Measurements from ENCODE around the gene TAAR5.
"Not testable (repeated sequence)": the region's sequence is repeated elsewhere in the genome, so short reads cannot be mapped to it uniquely, and the experiment has no call there.

TAAR5 gene

DNA sequence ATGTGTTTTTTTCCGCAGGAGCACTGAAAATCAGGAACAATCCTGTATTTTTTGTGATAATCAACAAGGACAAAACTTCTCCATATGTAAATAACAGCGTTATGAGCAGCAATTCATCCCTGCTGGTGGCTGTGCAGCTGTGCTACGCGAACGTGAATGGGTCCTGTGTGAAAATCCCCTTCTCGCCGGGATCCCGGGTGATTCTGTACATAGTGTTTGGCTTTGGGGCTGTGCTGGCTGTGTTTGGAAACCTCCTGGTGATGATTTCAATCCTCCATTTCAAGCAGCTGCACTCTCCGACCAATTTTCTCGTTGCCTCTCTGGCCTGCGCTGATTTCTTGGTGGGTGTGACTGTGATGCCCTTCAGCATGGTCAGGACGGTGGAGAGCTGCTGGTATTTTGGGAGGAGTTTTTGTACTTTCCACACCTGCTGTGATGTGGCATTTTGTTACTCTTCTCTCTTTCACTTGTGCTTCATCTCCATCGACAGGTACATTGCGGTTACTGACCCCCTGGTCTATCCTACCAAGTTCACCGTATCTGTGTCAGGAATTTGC lies 19.2 kb downstream of the TAAR5 start, which contains the start of gene TAAR6:
TAAR6 (plus strand) TSS at position 102 of the 557 bp plus-strand sequence; CDS start at position 102, 0 bp downstream.
- DNase-seq, result no peak

DNA sequence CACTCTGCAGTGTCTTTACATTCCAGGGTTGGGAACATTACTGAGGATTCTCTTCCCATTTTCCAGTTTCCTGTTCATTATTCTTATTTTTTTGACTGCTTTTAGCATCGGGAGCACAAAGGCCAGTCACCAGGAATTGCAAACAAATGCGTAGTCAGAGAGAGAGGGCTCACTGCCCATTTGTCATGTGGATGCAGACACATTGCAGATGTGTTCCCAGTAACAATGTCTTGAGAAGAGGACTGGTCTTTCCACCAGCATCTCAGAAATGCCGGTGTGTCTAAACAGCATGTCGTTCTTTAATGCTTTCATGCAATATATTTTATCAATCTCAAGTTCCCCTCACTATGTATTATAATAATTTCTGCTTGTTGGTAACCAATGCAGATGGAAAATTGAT lies 20.4 kb downstream of the TAAR5 start:
- no peak for DNase-seq

DNA sequence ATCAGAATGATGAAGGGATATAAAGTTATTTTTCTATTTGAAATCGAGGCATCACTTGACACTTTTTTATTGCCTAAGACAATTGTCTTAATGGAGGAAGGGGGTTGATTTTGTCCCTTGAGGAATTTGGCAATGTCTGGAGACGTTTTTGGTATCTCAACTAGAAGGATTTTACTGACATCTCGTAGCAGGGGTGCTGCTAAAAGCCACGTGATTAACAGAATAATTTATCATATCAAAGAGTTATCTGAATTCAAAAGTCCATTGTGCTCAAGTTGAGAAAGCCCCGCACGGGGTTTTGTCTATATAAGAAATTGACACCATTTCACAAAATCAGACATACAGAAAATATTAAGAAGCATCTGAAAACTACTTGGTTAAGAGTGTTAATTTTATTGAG lies 20.9 kb downstream of the TAAR5 start:
- DNase-seq, result no peak

DNA sequence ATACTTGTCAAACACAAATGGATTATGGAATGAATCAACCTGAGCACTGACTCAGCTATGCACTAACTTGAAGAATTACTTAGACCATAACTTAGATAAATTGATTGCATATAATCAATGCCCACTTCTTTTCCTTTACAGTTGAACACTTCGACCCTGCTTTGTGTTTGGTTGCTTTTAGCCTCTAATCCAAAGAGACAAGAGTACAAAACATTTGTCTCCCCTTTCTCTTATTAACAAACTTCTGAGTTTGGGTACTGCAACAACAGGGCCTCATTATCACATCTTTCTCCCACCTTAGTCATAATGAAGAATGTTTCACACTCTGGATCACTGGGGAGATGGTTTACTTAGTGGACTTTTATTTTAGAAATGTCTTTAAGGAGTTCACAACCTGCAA lies 22.0 kb downstream of the TAAR5 start:
- DNase-seq, result no peak

DNA sequence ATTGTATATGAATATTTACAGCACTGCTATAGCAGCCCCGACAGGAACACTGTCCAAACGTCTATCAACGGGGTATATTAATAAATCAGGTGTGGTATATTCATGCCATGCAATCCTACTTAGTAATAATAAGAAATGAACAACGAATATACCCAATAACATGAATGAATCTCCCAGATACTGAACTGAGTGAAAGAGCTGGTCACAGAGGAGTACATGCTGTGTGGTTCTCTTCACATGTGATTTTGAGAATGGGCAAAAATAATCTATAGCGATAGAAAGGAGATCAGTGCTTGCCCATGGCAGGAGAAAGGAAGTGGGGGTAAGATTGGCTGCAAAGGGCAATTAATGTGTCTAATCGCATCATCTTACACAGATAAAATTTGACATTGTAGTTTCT lies 23.1 kb downstream of the TAAR5 start:
- no peak for DNase-seq

DNA sequence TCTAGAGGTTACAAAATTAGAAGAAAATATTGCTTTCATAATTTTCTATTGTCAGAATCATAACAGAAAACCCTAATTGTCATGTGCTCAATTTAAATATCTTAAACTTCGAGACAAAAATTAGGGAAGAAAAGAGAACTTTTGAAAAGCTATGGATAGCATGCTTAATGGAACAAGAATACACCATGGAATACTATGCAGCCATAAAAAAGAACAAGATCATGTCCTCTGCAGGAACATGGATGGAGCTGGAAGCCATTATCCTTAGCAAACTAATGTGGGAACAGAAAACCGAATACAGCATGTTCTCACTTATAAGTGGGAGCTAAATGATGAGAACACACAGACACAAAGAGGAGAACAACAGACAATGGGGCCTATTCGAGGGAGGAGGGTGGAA lies 29.5 kb downstream of the TAAR5 start:
- DNase-seq, result not testable (repeated sequence)

DNA sequence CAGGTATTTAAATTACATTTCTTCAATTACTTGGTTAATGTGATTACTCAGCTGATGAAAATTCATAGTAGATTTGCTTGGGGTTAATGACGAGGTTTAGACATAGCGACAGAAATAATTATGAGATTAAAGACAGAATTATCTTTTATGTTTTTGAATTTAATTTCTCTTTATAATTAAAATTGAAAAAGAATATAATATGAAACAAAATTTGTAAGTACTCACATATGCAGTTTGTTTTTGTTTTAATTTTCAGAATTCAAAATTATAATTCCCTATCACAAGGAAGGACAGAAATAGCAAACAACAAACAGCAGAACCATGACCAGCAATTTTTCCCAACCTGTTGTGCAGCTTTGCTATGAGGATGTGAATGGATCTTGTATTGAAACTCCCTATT lies 37.2 kb downstream of the TAAR5 start, which contains the start of gene TAAR8:
TAAR8 (plus strand) TSS at position 301 of the 400 bp plus-strand sequence; CDS start at position 322, 21 bp downstream.
- DNase-seq, result no peak

DNA sequence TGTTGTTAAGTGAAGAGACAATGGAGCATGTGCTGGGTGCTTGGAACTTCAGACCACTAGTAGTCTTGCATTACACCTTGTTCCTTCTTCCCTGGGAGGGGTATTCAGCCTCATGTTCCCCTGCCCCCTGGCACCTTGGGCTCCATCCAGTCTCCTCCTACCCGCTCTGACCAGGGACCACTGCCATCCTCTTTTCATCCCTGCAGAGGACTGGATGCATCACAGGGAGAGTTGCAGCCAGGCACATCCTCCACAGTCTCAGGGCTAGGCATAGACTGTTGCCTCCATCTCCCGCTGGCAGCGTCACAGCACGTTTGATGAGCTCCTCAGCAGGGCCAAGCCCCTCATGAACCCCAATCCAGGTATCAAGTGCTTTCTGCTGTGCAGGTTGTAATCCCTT lies 38.3 kb downstream of the TAAR5 start:
- no peak for DNase-seq

DNA sequence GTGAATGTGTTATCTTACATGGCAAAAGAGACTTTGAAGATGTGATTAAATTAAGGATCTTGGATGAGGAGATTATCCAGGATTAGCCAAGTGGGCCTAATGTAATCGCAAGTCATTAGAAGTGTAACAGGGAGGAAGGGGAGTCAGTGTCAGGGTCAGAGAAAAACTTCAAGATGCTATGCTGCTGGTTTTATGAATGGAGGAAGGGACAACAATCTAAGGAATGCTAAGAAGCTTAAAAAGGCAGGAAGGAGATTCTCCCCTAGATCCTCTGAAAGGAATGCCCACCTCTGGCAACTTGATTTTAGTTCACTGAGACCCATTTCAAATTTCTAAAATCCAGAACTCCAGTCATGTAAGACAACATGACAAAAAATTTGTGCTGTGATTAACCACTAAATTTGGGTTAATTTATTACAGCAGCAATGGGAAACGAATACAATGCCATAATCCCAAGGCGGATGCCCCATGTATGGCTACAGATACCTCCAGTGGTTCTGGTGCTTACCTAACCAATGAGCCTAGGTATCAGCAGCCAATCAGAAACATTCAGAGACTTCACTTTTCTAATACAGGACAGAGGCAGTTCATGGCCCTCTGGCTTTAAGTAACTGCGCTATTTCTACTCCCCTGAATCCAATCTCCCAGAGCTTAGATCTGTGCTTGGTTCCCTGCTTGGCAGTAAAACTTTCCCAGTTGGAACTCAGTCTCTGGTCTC lies 40.6 kb downstream of the TAAR5 start:
- no peak for DNase-seq

DNA sequence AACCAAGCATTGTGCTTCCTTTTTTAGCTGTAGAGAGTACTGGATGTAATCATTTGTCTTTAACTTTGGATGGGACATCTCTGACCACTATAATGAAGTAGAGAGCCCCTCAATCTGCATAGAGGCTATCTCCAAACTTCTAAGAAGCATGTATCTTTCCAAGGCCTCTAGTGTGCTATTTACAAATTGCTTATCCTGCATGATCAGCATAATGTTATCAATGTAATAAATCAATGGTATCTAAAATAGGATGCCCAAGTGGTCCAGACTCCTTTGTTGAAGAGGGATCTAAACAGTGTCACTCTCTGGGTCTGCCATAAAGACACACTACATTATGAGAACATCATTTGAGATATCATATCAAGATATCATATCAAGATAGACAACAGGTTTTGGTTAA lies 44.7 kb downstream of the TAAR5 start:
- DNase-seq, result no peak
